HL-60 (cell line): ENCODE measurements around the gene ZNG1F.
"Not testable (repeated sequence)": the region's sequence is repeated elsewhere in the genome, so short reads cannot be mapped to it uniquely, and the experiment has no call there.

Experiments used
- GABPA ChIP-seq: IDR thresholded peaks from 2 replicates; pipeline ENCODE4 v1.6.1; 2012; ENCODE audit warnings: low read depth
- POLR2AphosphoS5 ChIP-seq: IDR thresholded peaks from 2 replicates; pipeline ENCODE4 v1.6.1; 2012; ENCODE audit warnings: low read depth
- TF ChIP-seq, protein P1 (sequence below): IDR thresholded peaks from one replicate; pipeline ENCODE4 v1.5.1; 2011; ENCODE audit warnings: low read length, control low read depth, inconsistent platforms; ENCODE audit not compliant: insufficient read depth

DNA sequence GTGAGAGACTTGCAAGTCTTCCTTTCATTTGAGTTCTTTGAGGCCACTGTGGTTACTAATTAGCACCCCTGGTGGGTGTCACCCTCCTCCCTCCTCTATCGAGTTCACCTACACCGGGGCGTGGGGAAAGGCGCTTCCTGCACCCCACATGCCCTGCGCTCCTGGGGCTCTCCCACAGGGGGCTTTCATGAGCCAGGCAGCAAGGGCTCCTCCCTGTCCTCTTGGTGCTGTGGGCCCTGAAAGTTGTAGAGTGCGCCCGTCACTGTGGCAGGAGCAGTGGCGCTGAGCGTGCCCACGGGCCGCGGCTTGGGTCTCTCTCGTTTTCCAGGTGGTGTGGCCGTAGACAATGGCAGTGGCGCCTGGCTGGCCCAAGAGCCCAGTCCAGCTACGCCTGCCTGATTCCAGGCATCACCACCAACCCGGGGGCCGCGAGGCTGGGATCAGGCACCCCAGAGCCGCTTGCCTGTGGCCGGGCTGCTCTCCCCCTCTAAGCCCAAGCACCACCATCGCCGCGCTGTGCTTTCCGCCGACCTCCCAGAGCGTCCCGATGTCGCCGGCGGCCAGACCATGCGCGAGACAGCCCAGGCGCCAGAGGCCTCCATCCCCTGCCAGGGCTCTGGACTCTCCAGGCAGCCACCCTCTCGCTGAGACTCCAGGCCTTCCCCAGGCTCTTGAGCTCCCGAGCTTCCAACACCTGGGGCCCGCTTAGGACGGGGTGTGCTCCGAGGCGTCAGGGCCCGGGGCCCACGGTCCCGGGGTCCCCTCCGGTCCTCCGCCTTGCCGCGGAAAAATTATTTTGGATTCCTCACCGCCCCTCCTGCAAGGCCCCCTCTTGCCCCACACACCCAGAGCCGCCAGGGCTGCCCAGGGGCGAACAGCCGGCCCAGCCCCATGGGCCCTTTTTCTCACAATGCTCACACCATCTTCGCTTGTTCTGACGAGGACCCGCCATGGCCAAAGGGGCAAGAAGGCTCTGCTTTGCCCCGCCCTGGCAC, 46.0 kb upstream of the ZNG1F start:
- TF ChIP-seq, protein P1, sequence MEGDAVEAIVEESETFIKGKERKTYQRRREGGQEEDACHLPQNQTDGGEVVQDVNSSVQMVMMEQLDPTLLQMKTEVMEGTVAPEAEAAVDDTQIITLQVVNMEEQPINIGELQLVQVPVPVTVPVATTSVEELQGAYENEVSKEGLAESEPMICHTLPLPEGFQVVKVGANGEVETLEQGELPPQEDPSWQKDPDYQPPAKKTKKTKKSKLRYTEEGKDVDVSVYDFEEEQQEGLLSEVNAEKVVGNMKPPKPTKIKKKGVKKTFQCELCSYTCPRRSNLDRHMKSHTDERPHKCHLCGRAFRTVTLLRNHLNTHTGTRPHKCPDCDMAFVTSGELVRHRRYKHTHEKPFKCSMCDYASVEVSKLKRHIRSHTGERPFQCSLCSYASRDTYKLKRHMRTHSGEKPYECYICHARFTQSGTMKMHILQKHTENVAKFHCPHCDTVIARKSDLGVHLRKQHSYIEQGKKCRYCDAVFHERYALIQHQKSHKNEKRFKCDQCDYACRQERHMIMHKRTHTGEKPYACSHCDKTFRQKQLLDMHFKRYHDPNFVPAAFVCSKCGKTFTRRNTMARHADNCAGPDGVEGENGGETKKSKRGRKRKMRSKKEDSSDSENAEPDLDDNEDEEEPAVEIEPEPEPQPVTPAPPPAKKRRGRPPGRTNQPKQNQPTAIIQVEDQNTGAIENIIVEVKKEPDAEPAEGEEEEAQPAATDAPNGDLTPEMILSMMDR: not testable (repeated sequence)
- not testable (repeated sequence) for TF ChIP-seq POLR2AphosphoS5, GABPA
